Endothelial cell of umbilical vein (primary cell): ENCODE results near the gene SLC20A1. TPM values are rescaled to one million over a fixed set of nuclear protein-coding genes. Genes with fewer than 3 reads are reported as not detected.
A peak's percentile ranks its signal among the peaks of the same experiment; 100 is the strongest.

Source experiments
- BruUV-seq: library from RNA; stranded (reverse); fragments of 400-500 nt; replicated peaks from 2 replicates; lab custom pipeline; 2021; lab: Mats Ljungman, UMichigan
- CTCF ChIA-PET: fragments of 300-600, 350-600 bp; sonication (Branson Sonifier 250); formaldehyde crosslinking; loops from one replicate; lab custom pipeline; 2021; ENCODE audit warnings: antibody characterized with exemption, inconsistent platforms; lab: Charles Lee
- POLR2A ChIA-PET: fragments of 300-600, 350-600 bp; sonication (Branson Sonifier 250); formaldehyde crosslinking; loops from one replicate; lab custom pipeline; 2021; ENCODE audit warnings: antibody characterized with exemption, inconsistent platforms; lab: Charles Lee
- DNase-seq: peaks from one replicate; pipeline ENCODE4 v3.0.0-alpha.2; 2011; ENCODE audit warnings: low read depth, low spot score
- FAIRE-seq: peaks from 2 replicates; lab custom pipeline; 2011; peaks lifted over from hg19 to GRCh38; lab: Jason Lieb, UNC
- H2AFZ ChIP-seq: 2 replicates; pipeline ENCODE4 v1.6.0; 2012; ENCODE audit warnings: low read depth, low read length, control low read depth, inconsistent platforms
- H3K27ac ChIP-seq: 2 replicates; pipeline ENCODE4 v1.5.1; 2011; ENCODE audit warnings: low read depth, mild to moderate bottlenecking, control low read depth, low read length, moderate library complexity; ENCODE audit not compliant: insufficient read depth
- H3K27me3 ChIP-seq, 2 experiments: 2 replicates each; pipeline versions ENCODE4 v1.6.0 to v1.6.1; 2011; ENCODE audit warnings: low read length in 2 of 2, mixed read lengths in 1 of 2; ENCODE audit not compliant: control insufficient read depth in 2 of 2, insufficient read depth in 2 of 2
- H3K36me3 ChIP-seq, 2 experiments: 2 replicates in 1 of 2; 3 replicates in 1 of 2; pipeline ENCODE4 v1.5.1; 2011; ENCODE audit warnings: low read length in 2 of 2, mild to moderate bottlenecking in 1 of 2, moderate library complexity in 1 of 2; ENCODE audit not compliant: control insufficient read depth in 2 of 2, insufficient read depth in 2 of 2; ENCODE audit errors: extremely low read depth in 1 of 2
- H3K4me1 ChIP-seq: 3 replicates; pipeline ENCODE4 v1.5.1; 2011; ENCODE audit warnings: mild to moderate bottlenecking, low read length; ENCODE audit not compliant: control insufficient read depth, insufficient read depth; ENCODE audit errors: extremely low read depth
- H3K4me2 ChIP-seq: 2 replicates; pipeline ENCODE4 v1.6.1; 2011; ENCODE audit warnings: low read length, control low read depth, mixed read lengths; ENCODE audit not compliant: insufficient read depth
- H3K4me3 ChIP-seq, 3 experiments: fragments of 200-600 bp in 1 of 3; sonication (generic), shearing (Covaris generic) in 1 of 3; replicated peaks in 1 of 3; 2 replicates each; pipeline ENCODE4 v1.5.1; 2011 to 2016; ENCODE audit warnings: control low read depth in 3 of 3, low read length in 3 of 3, mild to moderate bottlenecking in 2 of 3, inconsistent platforms in 1 of 3, low read depth in 1 of 3, moderate library complexity in 1 of 3; ENCODE audit not compliant: insufficient read depth in 1 of 3
- H3K79me2 ChIP-seq: 2 replicates; pipeline ENCODE4 v1.6.0; 2012; ENCODE audit warnings: low read length, inconsistent platforms; ENCODE audit not compliant: control insufficient read depth, insufficient read depth
- H3K9ac ChIP-seq: replicated peaks from 2 replicates; pipeline ENCODE3; 2011; ENCODE audit warnings: low read length, control low read depth; ENCODE audit not compliant: insufficient read depth; ENCODE audit errors: extremely low read depth
- H3K9me1 ChIP-seq: replicated peaks from 3 replicates; pipeline ENCODE4 v1.6.0; 2011; ENCODE audit warnings: mild to moderate bottlenecking, low read length; ENCODE audit not compliant: control insufficient read depth, insufficient read depth; ENCODE audit errors: extremely low read depth
- H3K9me3 ChIP-seq: replicated peaks from 2 replicates; pipeline ENCODE4 v1.5.1; 2012; ENCODE audit warnings: low read length, inconsistent platforms; ENCODE audit not compliant: control insufficient read depth, insufficient read depth
- H4K20me1 ChIP-seq: replicated peaks from 2 replicates; pipeline ENCODE3; 2011; ENCODE audit warnings: mild to moderate bottlenecking, low read length; ENCODE audit not compliant: control insufficient read depth, insufficient read depth; ENCODE audit errors: extremely low read depth
- EZH2 ChIP-seq: IDR thresholded peaks from 2 replicates; pipeline ENCODE4 v1.6.1; 2012; ENCODE audit warnings: borderline replicate concordance, low read depth, mild to moderate bottlenecking, moderate library complexity, low read length, inconsistent platforms; ENCODE audit not compliant: severe bottlenecking
- FOS ChIP-seq: IDR thresholded peaks from 2 replicates; pipeline ENCODE4 v1.6.1; 2011; ENCODE audit warnings: mild to moderate bottlenecking, low read length, moderate library complexity, borderline replicate concordance; ENCODE audit not compliant: insufficient read depth
- GATA2 ChIP-seq: IDR thresholded peaks from 2 replicates; pipeline ENCODE4 v1.7.0; 2011; ENCODE audit warnings: low read depth, mild to moderate bottlenecking, moderate library complexity, mixed read lengths, low read length; ENCODE audit not compliant: insufficient read length, insufficient read depth
- JUN ChIP-seq: IDR thresholded peaks from 2 replicates; pipeline ENCODE4 v1.6.1; 2011; ENCODE audit warnings: borderline replicate concordance, low read depth; ENCODE audit not compliant: insufficient read length, insufficient read depth
- MYC ChIP-seq: IDR thresholded peaks from one replicate; pipeline ENCODE4 v1.6.1; 2011; ENCODE audit warnings: mild to moderate bottlenecking, low read depth, low read length
- POLR2A ChIP-seq: IDR thresholded peaks from 2 replicates; pipeline ENCODE4 v1.6.1; 2012; ENCODE audit warnings: low read depth, mild to moderate bottlenecking, control low read depth, low read length
- POLR2AphosphoS5 ChIP-seq: IDR thresholded peaks from 2 replicates; pipeline ENCODE4 v1.6.1; 2012; ENCODE audit warnings: low read depth, mild to moderate bottlenecking, control low read depth, low read length, moderate library complexity; ENCODE audit not compliant: insufficient read depth
- dilution Hi-C: fragments of 300-500 bp; cut with MboI; formaldehyde crosslinking; loops from one replicate; pipeline ENCODE4 v1.15.0; 2019; ENCODE audit warnings: low sequenced_read_pairs; ENCODE audit not compliant: extremely low pct_ligation_motif_present
- intact Hi-C: fragments of 100-400 bp; cut with micrococcal nuclease; formaldehyde crosslinking; loops from one replicate; pipeline ENCODE4 v1.10.0; 2022
- polyA plus RNA-seq, 4 experiments: library from polyadenylated mRNA; depleted of rRNA in 3 of 4; stranded (reverse) in 3 of 4; unstranded in 1 of 4; fragments of >200 nt; gene quantifications; 2 replicates each; pipeline versions ENCODE4 v1.2.1 to v1.2.3, GENCODE V29; 2011 to 2012; ENCODE audit warnings: missing spikeins in 1 of 4
- total RNA-seq: library from RNA; stranded (reverse); gene quantifications from 2 replicates; pipeline ENCODE4 v1.2.3, GENCODE V29; 2021
- TF ChIP-seq, protein P1 (sequence below): IDR thresholded peaks from 2 replicates; pipeline ENCODE4 v1.6.1; 2011; ENCODE audit not compliant: insufficient read depth, insufficient read length
- TF ChIP-seq, protein P2 (sequence below), 2 donors: IDR thresholded peaks; 1 replicate in 1 of 2; 2 replicates in 1 of 2; pipeline ENCODE4 v1.5.1; 2011; ENCODE audit warnings: low read length in 2 of 2, mild to moderate bottlenecking in 2 of 2, moderate library complexity in 2 of 2, control low read depth in 1 of 2, inconsistent platforms in 1 of 2, low read depth in 1 of 2; ENCODE audit not compliant: insufficient read depth in 1 of 2; ENCODE audit errors: extremely low read depth in 1 of 2

The SLC20A1 gene
- total and polyA plus RNA-seq, 2 donors (not counting 3 experiments of a cell fraction or from before 2014, with no cell fraction given) = 52.7 to 149 TPM

DNA sequence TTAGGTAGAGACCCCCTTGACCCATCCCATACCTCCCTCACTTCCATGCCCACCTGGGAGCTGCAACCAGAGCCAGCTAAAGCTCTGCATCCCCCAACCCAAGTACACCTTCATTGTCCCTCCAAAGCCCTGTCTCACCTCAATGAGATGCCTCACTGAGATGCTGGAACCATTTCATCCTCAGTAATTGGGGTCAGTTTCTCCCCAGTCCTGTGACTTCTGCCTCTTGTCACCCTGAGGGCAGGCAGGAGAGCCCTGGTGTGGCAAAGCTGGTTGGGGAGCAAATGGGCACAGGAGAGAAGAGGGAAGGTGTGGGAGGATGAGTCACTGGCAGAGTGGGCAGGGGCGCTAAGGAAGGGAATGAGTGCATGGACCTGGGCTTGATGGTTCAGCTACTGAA lies 47.2 kb downstream of the SLC20A1 start:
- POLR2A ChIA-PET = interaction anchor here (0.7 kb wide), 1 partner anchor 48 kb away, joined by 3 read pairs; no protein-coding TSS in a partner anchor
- no peaks in the 10 kb centered on the region for H3K36me3 ChIP-seq
- BruUV-seq = TSS peak; percentile 67
- no peak overlapping the region for H3K4me2 ChIP-seq
- intact Hi-C loops (loop anchor here (1.0 to 5.0 kb wide), 2 partner anchors 109 to 119 kb away; partner anchors contain the start of gene CHCHD5), dilution Hi-C loops (no loop called here)
- no peaks in the 10 kb centered on the region for H3K79me2 ChIP-seq
- peaks cover 38% of the 10 kb centered on the region for H3K4me1 ChIP-seq
- CTCF ChIA-PET = interaction anchor here (0.7 to 5.3 kb wide), 9 partner anchors 14 to 92 kb away, joined by 3 to 73 read pairs (median 16); partner anchors contain the start of gene SLC20A1
- no peaks in the 10 kb centered on the region for H4K20me1 ChIP-seq
- TF ChIP-seq MYC (no peak), GATA2 (no peak), POLR2A (no peak), FOS (peak; percentile 12)
- H3K9me3 ChIP-seq = no peaks in the 10 kb centered on the region
- no peaks in the 10 kb centered on the region for H3K9me1 ChIP-seq
- H3K27ac ChIP-seq = peak overlapping the region; percentile 72
- peak overlapping the region; percentile 35 for H2AFZ ChIP-seq
- H3K4me3 ChIP-seq = no peak overlapping the region
- no peak overlapping the region for H3K9ac ChIP-seq
- DNase-seq (no peak), FAIRE-seq (no peak)
- H3K27me3 ChIP-seq = no peaks in the 10 kb centered on the region

DNA sequence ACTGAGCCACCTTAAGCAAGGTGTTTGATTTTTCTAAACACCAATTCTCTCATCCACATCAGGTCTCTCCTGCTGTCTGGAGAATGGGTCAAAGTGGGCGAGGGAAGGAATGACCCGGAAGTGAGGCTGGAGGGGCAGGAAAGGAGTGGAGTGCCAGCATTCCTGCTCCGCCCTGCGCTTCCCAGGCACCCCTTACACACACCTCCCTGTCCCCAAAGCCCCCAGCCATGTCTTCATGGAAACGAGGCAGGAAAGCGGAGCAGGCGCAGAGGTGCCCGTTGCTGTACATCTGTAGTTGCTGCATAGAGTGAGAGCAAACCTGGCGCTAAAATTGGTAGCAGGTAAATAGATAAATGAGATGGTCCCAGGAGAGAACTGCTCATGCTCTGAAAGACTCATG lies 47.9 kb downstream of the SLC20A1 start:
- H3K79me2 ChIP-seq = no peaks in the 10 kb centered on the region

More for the DNA sequence above, 47.9 kb downstream of the SLC20A1 start:
- dilution Hi-C loops (no loop called here), intact Hi-C loops (loop anchor here (5.0 kb wide), 1 partner anchor 119 kb away; no protein-coding TSS in a partner anchor)
- Histone ChIP-seq H3K4me3 (no peak overlapping the region), H3K27ac (no peak overlapping the region), H3K27me3 (no peaks in the 10 kb centered on the region), H3K9me3 (no peaks in the 10 kb centered on the region), H4K20me1 (no peaks in the 10 kb centered on the region), H3K36me3 (no peaks in the 10 kb centered on the region), H3K4me2 (no peak overlapping the region), H3K9ac (no peak overlapping the region), H2AFZ (peak overlapping the region; percentile 23), H3K4me1 (peaks cover 31% of the 10 kb centered on the region), H3K9me1 (no peaks in the 10 kb centered on the region)
- POLR2A ChIA-PET = no interaction called here
- DNase-seq (no peak), FAIRE-seq (no peak)
- BruUV-seq = no TSS peak
- CTCF ChIA-PET = interaction anchor here (1.3 to 3.5 kb wide), 3 partner anchors 13 to 67 kb away, joined by 3 to 16 read pairs (median 4); no protein-coding TSS in a partner anchor
- TF ChIP-seq JUN = no peak
- TF ChIP-seq, protein P1, sequence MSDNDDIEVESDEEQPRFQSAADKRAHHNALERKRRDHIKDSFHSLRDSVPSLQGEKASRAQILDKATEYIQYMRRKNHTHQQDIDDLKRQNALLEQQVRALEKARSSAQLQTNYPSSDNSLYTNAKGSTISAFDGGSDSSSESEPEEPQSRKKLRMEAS = no peak
- TF ChIP-seq EZH2 = no peak
- TF ChIP-seq POLR2AphosphoS5 = no peak
- no peak for TF ChIP-seq POLR2A
- no peak for TF ChIP-seq GATA2
- TF ChIP-seq MYC = no peak
- TF ChIP-seq, protein P2, sequence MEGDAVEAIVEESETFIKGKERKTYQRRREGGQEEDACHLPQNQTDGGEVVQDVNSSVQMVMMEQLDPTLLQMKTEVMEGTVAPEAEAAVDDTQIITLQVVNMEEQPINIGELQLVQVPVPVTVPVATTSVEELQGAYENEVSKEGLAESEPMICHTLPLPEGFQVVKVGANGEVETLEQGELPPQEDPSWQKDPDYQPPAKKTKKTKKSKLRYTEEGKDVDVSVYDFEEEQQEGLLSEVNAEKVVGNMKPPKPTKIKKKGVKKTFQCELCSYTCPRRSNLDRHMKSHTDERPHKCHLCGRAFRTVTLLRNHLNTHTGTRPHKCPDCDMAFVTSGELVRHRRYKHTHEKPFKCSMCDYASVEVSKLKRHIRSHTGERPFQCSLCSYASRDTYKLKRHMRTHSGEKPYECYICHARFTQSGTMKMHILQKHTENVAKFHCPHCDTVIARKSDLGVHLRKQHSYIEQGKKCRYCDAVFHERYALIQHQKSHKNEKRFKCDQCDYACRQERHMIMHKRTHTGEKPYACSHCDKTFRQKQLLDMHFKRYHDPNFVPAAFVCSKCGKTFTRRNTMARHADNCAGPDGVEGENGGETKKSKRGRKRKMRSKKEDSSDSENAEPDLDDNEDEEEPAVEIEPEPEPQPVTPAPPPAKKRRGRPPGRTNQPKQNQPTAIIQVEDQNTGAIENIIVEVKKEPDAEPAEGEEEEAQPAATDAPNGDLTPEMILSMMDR (IDR thresholded peaks at IDR 0.05; ENCODE audit: extremely low read depth in 1 of 2, insufficient read depth in 1 of 2, low read depth in 1 of 2, low read length in 2 of 2) = no peak
- no peak for TF ChIP-seq FOS
